ENCODE data around the gene AOX1. TPM values are rescaled to one million over a fixed set of nuclear protein-coding genes. Genes with fewer than 3 reads are reported as not detected.
"Not testable (repeated sequence)": the region's sequence is repeated elsewhere in the genome, so short reads cannot be mapped to it uniquely, and the experiment has no call there.

AOX1 gene
- polyA plus RNA-seq (ENCODE audit: insufficient read length in 12 of 12), result 1 to 10 TPM in 6 of 12 donors, under 1 TPM in 4, not detected in 2; 0.66 to 1.5 (median 1.2) TPM
- long read RNA-seq, donor 1, result 0 reads
- long read RNA-seq, donor 2, result 0 reads
- long read RNA-seq, donor 3, result 0 reads
- long read RNA-seq, donor 4, result 0 reads
- long read RNA-seq, donor 5, result 0 reads
- long read RNA-seq, donor 6, result 0 reads
- long read RNA-seq, donor 7, result 0 reads
- long read RNA-seq, donor 8, full-length matches to known transcripts, result 1 of 1 reads
- long read RNA-seq, donor 8, partial matches to known transcripts, result 0 of 1 reads
- long read RNA-seq, donor 8, other reads (novel, unspliced or antisense), result 0 of 1 reads
- long read RNA-seq, donor 9, result 0 reads
- long read RNA-seq, donor 10, result 0 reads
- long read RNA-seq, donor 11, result 0 reads

DNA sequence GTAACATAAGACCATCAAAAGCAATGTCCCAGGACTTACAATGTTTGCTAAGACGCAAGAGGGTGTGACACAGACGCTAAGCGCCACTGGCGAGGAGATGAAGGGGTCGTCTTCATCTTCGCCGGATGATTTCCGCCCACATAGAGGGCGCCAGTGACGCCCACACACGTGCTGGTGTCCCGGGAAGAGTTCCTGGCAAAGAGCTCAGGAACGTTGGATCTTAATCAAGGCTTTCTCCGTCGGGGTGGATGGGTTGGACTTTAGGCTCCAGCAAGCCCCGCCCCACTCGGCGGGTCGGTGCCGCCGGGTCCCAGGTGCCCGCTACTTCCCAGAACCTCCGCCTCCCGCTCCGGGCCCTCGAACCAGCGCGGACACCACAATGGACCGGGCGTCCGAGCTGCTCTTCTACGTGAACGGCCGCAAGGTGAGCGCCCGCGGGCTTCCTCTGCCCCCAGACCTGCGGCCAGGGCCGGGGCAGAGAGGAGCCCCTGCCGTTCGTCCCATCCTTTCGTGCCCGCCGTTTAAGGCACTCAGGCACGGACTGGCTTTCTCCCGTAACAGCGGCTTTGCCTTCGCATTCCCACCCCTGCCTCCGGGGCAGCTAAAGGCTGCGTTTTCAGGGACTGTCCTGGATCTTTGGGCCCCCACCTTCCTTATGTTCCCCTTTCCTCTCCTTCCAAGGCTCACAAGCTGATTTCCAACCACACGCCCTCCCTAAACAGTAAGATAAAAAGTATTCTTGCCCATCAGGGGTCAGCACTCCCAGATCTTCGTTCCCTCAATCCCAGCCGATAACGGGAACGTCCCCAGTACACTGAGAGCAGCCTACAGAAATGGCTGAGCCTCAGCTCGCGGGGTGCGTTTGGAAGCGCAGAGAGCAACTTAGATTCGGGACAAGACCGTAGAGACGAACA is at the start of gene AOX1:
TSS of gene AOX1 (plus strand) at position 285 of the 914 bp plus-strand sequence. CDS start at position 380, 95 bp downstream.
- peak; percentile 67 for DNase-seq

DNA sequence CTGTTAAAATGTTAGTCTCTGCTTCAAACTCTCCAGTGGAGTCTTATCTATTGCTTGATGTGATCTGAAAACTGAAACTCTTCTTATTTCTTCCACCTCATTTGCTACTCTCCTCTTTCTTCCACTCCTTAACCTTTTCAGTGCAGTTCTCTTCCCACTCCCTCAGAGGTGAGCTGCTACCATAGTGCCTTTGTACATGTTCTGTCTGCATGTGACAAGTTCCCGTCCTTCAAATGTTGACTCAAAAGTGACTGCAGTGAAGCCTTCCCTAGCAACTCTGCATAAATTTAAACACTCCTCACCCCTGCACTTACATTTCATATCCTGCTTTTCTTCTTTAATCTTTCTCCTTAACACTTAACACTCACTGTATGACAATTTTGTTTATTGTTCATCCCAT is 47.7 kb upstream of the AOX1 start:
- DNase-seq, result no peak

DNA sequence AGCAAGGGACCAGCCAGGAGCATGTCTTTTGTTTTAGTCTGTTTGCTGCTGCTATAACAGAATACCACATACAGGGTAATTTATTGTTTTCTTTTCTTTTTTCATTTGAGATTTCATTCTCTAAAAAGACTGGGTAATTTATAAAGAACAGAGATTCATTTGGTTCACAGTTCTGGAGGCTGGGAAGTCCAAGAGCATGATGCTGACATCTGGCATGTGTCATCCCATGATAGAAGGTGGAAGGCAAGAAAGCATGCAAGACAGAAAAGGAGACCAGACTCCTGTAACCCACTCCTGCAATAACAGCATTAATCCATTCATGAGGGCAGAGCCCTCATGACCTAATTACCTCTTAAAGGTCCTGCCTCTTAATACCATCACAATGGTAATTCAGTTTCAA is 45.0 kb upstream of the AOX1 start:
- no peak for DNase-seq

DNA sequence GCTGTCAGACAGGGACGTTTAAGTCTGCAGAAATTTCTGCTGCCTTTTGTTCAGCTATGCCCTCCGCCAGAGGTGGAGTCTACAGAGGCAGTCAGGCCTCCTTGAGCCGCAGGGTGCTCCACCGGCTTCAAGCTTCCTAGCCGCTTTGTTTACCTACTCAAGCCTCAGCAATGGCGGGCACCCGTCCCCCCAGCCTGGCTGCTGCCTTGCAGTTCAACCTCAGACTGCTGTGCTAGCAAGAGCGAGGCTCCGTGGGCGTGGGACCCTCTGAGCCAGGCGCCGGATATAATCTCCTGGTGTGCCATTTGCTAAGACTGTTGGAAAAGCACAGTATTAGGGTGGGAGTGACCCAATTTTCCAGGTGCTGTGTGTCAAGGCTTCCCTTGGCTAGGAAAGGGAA is 19.2 kb upstream of the AOX1 start:
- not testable (repeated sequence) for DNase-seq

DNA sequence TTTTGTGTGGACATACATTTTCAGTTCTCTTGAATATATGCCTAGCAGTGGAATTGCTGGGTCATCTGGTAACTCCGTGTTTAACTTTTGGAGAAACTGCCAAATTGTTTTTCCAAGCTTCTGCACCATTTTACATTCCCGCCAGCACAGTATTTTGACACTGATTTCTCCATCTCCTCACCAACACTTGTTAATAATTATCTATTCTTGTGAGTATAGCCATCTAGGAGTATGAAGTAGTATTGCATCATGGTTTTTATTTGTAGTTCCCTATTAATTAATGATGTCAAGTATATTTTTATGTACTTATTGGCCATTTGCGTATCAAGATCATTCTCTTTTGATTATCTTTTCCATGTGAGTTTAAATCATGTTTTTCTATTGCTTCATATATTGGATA is 17.9 kb upstream of the AOX1 start:
- no peak for DNase-seq

DNA sequence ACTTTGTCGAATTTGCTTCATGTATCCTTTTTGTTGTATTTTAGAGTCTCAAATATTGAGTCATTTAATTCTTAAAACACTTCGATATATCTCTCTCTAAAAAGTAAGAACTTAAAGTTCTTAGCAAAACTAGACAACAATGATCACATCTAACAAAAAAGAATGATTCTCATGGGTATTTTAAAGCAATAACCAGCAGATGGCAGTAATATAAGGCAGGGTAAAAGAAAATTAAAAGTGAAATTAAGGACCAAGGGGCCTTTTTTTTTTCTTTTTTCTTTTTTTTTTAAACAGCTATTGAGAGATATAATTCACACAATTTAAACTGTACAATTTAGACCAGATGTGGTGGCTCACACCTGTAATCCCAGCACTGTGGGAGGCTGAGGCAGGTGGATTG is 9.9 kb upstream of the AOX1 start:
- no peak for DNase-seq

DNA sequence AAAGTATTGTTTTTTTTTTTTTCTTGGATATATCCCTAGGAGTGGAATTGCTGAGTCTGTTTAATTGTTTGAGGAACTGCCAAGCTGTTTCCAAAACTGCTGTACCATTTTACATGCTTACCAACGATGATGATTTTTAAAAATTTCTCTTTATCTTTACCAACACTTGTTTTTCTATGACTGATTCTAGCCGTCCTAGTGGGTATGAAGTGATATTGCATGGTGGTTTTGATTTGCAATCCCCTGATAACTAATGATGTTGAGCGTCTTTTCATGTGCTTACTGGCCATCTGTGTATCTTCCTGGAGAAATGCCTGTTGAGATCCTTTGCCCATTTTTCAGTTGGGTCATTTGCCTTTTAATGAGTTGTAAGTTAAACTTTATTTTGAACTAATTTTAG is 8.8 kb upstream of the AOX1 start:
- no peak for DNase-seq

DNA sequence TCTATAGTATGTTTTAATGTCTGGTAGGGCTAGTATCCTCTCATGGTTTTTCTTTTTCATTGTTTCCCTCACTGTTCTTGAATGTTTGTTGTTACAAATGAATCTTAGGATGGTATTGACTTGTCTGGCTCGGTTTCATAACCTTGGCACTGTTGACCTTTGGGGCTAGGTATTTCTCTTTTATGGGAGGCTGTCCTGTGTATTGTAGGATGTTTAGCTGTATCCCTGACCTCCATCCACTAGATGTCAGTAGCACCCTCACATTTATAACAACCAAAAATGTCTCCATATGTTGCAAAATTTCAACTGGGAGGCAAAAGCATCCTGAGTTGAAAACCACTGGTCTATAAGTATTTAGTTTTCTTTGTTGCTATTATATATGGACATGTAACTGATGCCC is 7.0 kb upstream of the AOX1 start:
- no peak for DNase-seq

DNA sequence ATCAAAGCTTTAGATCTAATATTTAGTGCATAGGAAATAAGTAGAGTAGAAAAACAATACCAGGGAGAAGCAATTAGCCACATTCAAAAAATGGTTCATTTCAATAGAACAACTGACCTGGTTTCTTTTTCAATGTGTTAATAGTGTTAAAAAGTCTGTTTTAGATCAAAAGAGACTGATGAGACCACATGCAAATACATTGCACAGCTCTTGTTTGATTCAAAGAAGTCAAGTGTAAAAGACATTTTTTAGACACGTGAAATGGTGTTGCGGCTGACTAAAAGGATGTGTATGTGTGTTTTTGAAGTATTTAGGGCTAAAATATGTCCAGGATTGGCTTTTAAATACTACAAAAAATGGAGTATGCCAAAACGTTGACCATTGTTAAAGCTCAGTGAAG is 1.2 kb upstream of the AOX1 start:
- DNase-seq, result no peak

DNA sequence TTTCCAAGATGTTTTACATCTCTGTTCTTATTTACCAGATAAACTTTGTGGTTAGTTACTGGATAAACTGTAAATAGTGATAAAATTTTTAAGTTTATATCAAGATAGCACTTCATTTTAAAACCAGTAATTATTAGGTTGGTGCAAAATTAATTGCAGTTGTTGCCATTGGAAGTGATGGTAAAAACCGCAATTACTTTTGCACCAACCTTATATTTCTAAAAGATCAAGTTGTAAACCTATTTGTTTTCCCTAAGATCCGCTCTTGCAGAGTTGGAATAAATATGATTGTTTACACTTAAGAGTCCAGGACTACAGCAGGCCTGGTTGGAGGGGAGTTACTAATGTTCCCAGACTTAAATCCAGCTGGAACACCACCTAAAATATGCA is 479 bp upstream of the AOX1 start:
- no peak for DNase-seq

DNA sequence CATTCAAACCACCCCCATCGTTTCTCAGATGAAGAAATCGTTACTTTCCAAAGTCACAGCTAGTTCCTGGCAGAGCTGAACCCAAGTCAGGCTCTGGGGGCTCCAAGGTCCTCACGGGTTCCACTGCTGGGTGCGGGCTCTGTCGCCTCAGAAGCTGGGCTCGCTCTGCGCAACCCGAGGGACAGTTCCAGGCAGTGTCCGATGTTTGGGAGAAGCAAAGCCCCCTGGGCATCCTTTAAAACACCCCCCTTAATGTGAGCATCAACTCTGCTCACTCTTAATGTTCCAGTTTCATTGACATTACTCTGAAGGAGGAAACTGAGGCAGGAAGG is 796 bp downstream of the AOX1 start:
- DNase-seq, result no peak

DNA sequence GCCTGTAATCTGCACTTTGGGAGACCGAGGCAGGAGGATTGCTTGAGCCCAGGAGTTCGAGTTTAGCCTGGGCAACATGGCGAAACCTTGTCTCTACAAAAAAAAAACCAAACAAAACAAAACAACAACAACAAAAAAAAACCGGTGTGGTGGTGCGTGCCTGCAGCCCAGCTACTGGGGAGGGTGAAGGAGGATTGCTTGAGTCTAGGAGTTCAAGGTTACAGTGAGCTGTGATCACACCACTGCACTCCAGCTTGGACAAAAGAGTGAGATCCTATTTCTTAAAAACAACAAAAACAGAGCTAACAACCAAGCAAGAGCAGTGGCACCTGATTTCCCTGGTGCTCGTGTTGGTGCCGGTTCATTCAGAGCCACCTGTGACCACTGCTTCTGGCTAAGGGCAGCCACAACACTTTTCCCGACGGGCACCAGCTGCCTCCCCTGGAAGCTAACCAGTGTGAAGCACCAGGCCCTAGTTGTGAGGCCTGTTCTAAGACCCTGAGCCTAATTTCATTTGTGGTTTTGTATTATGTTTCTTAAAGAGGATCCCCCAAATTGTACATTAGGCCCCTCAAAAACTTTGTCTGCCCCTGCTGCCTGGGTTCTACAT is 1.3 kb downstream of the AOX1 start:
- DNase-seq, result no peak

DNA sequence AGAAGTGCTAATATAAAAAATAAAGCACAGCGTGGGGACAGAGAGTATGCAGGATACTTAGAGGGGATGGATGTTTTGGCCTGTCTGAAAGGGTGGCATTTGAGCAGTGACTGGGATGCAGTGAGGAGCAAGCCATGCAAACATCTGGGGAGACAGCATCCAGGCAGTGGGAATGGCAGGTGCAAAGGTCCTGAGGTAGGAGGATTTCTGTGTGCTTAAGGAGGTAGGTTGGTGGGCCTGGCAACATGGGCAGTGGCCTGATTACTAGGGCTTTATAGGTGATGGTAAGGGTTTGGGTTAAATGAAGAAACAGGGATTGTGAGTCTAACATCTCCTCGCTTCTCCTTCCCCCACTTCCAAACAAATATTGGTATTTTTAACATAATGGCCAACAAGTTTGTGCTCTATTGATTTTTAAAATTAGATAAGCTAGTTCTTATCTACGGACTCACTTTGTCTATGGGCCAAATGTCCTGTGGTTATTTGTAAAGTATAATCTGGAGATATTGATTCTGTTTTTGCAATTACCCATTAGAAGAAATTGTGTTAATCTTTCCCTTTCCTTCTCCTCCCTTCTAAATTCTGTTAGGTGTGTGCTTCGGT is 2.4 kb downstream of the AOX1 start:
- DNase-seq, result no peak

DNA sequence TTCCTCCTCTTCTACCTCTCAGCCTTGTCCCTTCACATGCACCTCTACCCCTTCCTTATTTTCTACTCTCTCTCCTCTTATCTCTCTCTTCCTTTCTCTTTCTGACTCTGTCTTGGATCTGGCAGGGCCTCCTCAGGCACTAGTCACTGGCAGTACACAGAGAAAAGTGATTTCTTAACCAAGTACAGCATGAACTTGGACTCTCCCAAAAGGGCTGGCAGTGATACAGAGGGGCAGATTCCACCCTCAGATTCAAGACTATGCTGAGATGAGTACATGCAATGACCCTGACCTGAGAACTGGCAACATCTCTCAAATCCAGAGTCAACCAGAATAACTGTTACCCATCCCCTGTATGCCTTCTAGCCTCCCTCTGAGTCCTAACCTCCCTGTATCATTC is 4.3 kb downstream of the AOX1 start:
- no peak for DNase-seq

DNA sequence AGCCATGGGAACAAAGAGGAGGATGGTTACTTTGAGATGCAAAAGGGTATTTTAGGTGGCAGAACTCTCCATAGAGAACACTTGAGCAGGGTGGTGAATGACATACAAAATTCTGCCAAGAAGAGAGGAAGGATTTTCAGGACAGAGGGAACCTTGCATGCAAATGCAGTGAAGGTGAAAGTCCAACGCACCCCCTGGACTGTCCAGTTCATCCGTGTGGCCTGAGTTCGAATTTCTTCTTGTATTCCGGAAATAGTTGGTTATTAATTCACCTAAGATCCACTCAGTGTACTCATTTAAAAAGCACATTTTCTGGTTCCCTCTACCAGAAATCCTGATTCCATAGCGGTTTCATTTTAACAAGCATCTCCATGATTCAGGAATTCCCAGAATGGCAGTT is 5.5 kb downstream of the AOX1 start:
- no peak for DNase-seq

DNA sequence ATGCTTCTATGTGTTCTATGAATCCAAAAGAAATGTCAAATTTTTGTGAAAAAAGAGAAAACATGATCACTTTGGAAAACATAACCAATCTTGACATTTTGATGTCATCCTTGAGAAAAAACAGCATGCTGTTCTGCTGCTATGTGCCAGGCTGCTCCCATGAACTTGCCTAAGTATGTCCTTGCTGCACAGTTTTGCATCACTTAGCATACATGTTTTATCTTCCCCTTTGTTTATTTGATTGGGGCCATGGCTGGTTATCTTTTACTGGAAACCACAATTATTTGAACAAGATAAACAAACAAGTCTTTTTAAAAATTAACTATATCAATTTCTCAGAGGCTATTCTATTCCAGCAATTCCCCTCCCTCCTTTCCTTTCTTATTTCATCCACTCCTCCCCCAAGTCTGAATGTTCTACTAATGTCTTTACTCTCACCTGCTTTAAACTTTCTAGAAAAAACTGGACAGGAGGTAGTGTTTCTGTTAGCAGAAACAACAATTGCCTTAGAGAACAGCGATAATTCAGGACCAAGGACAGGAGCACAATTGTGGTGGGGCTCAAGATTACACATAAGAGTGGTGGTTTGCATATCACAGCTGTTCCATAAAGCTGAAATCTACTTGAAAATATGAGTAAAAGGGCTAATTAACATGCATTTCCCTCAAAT is 6.7 kb downstream of the AOX1 start:
- DNase-seq, result no peak

DNA sequence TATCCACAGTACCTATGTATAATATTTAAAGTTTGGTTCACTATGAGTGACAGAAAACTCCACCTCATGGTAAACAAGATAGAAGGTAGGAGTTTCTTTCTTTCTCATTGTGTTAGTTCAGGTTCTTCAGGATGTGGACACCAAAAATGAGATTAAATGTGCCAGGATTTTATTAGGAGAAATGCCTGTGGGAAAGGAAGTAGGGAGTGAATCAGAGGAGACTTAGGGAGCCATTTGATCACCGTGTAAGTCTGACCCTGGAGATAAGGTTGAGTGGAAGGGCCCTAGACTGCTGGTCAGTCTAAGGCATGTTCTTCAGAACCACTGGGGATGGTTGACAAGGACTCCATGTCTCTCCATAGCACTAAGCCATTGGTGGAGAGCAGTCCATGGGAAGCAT is 8.1 kb downstream of the AOX1 start:
- no peak for DNase-seq

DNA sequence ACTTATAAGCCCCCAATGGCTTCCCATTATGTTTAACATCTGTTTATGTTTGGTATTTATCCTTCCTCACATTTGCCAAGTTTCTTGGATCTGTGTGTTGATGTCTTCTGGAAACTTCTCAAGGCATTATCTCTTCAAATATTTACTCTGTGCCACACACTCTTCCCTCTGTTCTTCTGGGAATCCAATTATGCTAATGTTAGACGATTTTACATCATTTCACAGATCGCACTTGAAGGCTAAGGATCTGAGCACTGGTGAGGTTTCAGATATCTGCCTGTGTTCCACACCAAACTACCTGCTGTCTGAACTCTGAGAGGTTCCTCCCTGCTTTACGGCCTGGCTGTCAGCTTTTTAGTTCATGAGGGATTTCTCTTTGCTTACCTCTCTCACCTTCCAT is 10.1 kb downstream of the AOX1 start:
- DNase-seq, result no peak

DNA sequence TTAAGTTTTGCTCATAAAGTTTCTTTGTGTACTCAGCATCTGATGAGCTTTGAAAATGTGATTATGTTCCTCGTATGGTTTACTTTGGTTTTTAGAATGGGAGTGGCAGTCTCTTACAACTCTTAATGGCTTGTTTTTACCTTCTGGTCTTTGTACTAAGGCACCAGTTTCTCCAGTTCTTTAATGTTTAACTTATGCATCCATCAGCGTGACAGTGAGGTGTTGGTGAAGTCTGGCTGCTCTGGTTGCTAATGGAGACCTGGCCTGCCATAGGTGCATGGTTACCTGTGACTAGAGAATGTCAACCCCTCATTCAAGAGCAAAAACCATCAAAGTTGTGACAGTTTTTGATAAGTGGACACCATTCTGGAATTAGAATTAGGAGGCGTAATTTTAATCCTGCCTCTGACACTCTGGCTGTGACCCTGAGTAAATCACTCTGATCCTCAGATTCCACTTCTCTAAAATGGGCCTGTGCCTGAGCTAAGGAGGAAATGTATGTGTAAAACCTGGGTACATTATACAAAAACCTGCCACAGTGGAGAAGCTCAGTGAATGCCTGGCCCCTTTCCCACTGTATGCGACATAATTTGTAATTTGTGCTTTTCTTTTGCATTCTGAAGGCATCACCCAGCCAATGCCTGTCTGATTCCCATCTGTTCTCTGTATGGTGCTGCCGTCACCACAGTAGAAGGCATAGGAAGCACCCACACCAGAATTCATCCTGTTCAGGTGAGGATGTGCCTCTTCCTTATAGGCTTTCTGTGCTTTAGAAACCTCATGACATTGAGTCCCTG is 11.2 kb downstream of the AOX1 start:
- no peak for DNase-seq

DNA sequence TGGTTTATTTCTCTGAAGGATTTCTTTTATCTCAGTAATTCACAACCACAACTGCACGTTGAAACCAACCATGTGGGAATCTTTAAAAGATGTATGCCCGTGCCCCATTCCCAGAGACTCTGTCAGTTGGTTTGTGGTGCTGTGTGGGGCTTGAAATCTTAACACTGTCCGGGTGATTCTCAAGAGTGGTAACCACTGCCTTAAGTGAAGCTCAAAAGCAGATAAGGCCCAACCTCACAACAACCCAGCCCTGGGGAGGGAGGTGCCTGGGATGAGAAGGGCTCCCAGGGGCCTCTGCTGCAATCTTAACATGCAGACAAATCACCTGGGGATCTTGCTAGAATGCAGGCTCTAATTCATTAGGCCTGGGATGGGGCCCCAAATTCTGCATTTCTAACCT is 13.4 kb downstream of the AOX1 start:
- DNase-seq, result no peak
